Bronchial epithelial cell (primary cell): ENCODE results near the gene ACOX3. TPM values are rescaled to one million over a fixed set of nuclear protein-coding genes. Genes with fewer than 3 reads are reported as not detected.

Experiments
- DNase-seq: peaks from one replicate; pipeline ENCODE4 v3.0.0-alpha.2; 2010; ENCODE audit warnings: low read depth
- FAIRE-seq: peaks from 2 replicates; lab custom pipeline; 2011; peaks lifted over from hg19 to GRCh38; lab: Jason Lieb, UNC
- H3K27me3 ChIP-seq: 2 replicates; pipeline ENCODE4 v1.5.1; 2011; ENCODE audit warnings: low read length; ENCODE audit not compliant: control insufficient read depth, insufficient read depth
- H3K36me3 ChIP-seq: 2 replicates; pipeline ENCODE4 v1.5.1; 2011; ENCODE audit warnings: low read length; ENCODE audit not compliant: control insufficient read depth, insufficient read depth
- H3K4me3 ChIP-seq: 2 replicates; pipeline ENCODE4 v1.5.1; 2011; ENCODE audit warnings: mild to moderate bottlenecking, low read depth, low read length, control low read depth
- CTCF ChIP-seq: IDR thresholded peaks from 2 replicates; pipeline ENCODE4 v1.5.1; 2011; ENCODE audit warnings: mild to moderate bottlenecking, moderate library complexity, low read length, control low read depth, inconsistent platforms; ENCODE audit not compliant: insufficient read depth, severe bottlenecking
- total RNA-seq: library from RNA; depleted of rRNA; stranded (reverse); fragments of >200 nt; gene quantifications from 2 replicates; pipeline ENCODE4 v1.2.1, GENCODE V29; 2014

ACOX3 gene
- total RNA-seq, 1 donor from 2014 or later = 12.4 TPM

- no peaks in the 10 kb centered on the region for H3K36me3 ChIP-seq
- FAIRE-seq = no peak
- DNase-seq = no peak
- no peaks in the 10 kb centered on the region for H3K27me3 ChIP-seq
- no peak for TF ChIP-seq CTCF
- H3K4me3 ChIP-seq = no peak overlapping the region
Observed at GRCh38 chr4:8317474-8317873, 123.0 kb downstream of the ACOX3 start.

- no peak for FAIRE-seq
- no peak for DNase-seq
- no peak for TF ChIP-seq CTCF
- no peaks in the 10 kb centered on the region for H3K36me3 ChIP-seq
- no peaks in the 10 kb centered on the region for H3K27me3 ChIP-seq
- no peak overlapping the region for H3K4me3 ChIP-seq
Observed at GRCh38 chr4:8316911-8317351, 123.6 kb downstream of the ACOX3 start.

Other genes with a start within 250 kb of the ACOX3 start
- gene SH3TC1, start 241.4 kb downstream of the ACOX3 start, total RNA-seq = 32.1 and 33.5 TPM in 2 replicates
- gene HTRA3, start 171.0 kb downstream of the ACOX3 start, total RNA-seq = under 0.01 and 0.26 TPM in 2 replicates
- 10.0 and 14.1 TPM in 2 replicates for gene TRMT44, start 54 bp upstream of the ACOX3 start, total RNA-seq
- gene GPR78, start 139.7 kb upstream of the ACOX3 start, total RNA-seq = under 0.01 and 0.51 TPM in 2 replicates
- gene CPZ, start 152.0 kb upstream of the ACOX3 start, total RNA-seq = 0.26 TPM in 1 of 2 replicates, not detected in the other